Heart left ventricle (tissue), 13 donors: Measurements from ENCODE around the gene PRKG1.

Source experiments
- CTCF ChIP-seq, 12 donors: fragments of 200-600 bp; sonication (generic) in 4 of 12; IDR thresholded peaks; one replicate each; pipeline versions ENCODE4 v1.5.0 to v1.8.0; 2018 to 2022; ENCODE audit warnings: antibody characterized with exemption in 12 of 12, mild to moderate bottlenecking in 5 of 12
- POLR2A ChIP-seq, 2 donors: fragments of 450-650 bp; IDR thresholded peaks; one replicate each; pipeline ENCODE4 v1.6.1; 2017; ENCODE audit warnings: antibody characterized with exemption in 2 of 2, mild to moderate bottlenecking in 2 of 2, moderate library complexity in 2 of 2
- donor health status: ischemic (EF 13 %, LVEDD 7.1; RV severe dilation, severe dysfunction).
- donor health status: DM: no; HTN: yes; CAD: no.
- donor health status: DM: no; HTN: no; CAD: no.
- donor health status: ischemic (EF 25% LVEDD 6.9; RV normal size, moderate dysfunction).
- donor health status: ischemic (EF 25% LVEDD 5.7; RV mildly dilated, moderate dysfunction).
- donor health status: ischemic (EF 35%, LVEDD 5.7; RV mildly dilated, moderate dysfunction).
- donor health status: nonischemic (EF 11% LVEDD 7.7; RV severe dilation, severe dysfunction).
- donor health status: DM: yes; HTN: yes; CAD: no.
- donor health status: PGD.
- donor health status: ischemic (EF 29% LVEDD 5.4; RV normal size, mild dysfunction).
- donor health status: nonischemic (EF 23%, LVEDD 6.1; RV moderate dilation, normal function).

DNA sequence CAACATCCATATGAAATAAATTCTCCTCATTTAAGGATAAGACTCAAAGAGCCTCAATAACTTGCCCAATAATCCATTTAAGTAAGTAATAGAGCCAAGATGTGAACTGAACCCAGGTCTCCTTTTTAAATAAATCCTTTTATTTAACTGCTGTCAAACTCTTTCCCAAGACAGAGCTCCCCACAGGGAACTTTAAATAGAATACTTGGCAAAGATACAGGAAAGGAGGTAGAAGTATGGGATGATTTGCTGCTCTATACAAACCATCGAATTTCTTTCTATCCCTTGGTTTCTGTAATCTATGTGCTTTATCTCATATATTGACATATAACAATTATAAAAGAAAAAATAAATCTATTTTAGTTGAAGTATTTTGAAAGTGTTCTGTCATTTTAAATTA lies 329.2 kb downstream of the PRKG1 start:
- TF ChIP-seq CTCF (IDR thresholded peaks at IDR 0.05) (no peak), POLR2A (IDR thresholded peaks at IDR 0.05) (no peak)
